Measurements from ENCODE around the gene TRPC5OS.

DNA sequence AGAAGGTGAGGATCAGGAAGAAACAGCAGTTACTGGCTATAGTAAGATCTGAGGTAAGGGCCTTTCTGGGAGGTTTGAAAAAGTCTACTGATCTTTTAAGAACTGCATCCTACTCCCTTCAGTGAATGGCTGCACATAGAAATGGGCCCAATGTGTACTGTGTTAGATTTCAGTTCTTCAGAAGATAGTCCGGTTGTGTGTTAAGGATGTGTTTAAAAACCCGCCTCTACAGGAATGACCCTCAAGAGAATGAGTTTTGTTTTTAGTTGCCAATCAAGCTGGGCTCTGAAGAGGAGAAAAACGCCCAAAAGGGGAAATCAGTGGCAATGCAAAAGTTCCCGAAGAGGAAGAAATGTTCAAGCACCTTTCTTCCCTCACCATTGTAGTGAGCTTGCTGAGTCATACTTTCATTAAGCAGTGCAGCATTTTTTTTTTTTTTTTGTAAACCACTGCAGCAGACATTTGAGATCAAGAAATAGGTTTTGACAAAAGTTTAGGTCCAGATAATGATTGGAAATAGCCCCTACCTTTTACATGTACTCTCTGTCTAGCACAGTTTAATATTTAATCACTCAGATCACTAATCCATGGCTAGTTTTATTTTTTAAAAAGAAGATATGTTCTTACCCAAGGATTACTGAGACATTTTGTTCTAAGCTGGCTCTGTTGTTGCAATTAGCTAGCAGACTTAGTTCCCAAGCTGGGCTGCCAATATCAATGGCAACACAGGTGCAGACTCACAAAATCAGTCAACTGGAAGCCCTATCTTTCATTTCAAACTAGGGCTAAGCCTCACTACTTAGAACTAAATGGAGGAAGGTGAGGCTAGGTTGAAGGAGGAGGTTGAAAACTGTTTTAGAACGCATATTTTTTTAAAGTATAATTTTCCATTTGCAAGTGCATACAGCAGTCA lies 7.0 kb upstream of the TRPC5OS start:
- TF ChIP-seq SIN3A (conservative IDR thresholded peaks at IDR 0.05 in 1 of 2, IDR thresholded peaks at IDR 0.05 in 1 of 2; ENCODE audit: low read depth in 1 of 2, low read length in 2 of 2) (no peak), SP1 (IDR thresholded peaks at IDR 0.05; ENCODE audit: low read depth, low read length) (no peak), TAF1 (IDR thresholded peaks at IDR 0.05; ENCODE audit: low read depth, low read length) (no peak)
